Neural crest cell (in vitro differentiated cells): Measurements from ENCODE around the gene ARHGAP10. TPM values are rescaled to one million over a fixed set of nuclear protein-coding genes. Genes with fewer than 3 reads are reported as not detected.

Experiments used
- DNase-seq: peaks from one replicate; pipeline ENCODE4 v3.0.0; 2021; ENCODE audit warnings: low read depth, mixed read lengths, low spot score
- H3K27ac Mint-ChIP-seq: one replicate; pipeline ENCODE4 v1.8.0; 2021; ENCODE audit warnings: mild to moderate bottlenecking, mixed read lengths; ENCODE audit not compliant: unreplicated experiment
- H3K27me3 Mint-ChIP-seq: 2 replicates; pipeline ENCODE4 v1.8.0; 2021; ENCODE audit warnings: low read depth, mild to moderate bottlenecking, mixed read lengths
- H3K36me3 Mint-ChIP-seq: 2 replicates; pipeline ENCODE4 v1.8.0; 2021; ENCODE audit warnings: low read depth, mild to moderate bottlenecking, mixed read lengths
- H3K4me1 Mint-ChIP-seq: 2 replicates; pipeline ENCODE4 v1.8.0; 2021; ENCODE audit warnings: mixed read lengths
- H3K4me3 Mint-ChIP-seq: one replicate; pipeline ENCODE4 v1.8.0; 2021; ENCODE audit warnings: mild to moderate bottlenecking, mixed read lengths
- H3K9me3 Mint-ChIP-seq: 2 replicates; pipeline ENCODE4 v1.8.0; 2021; ENCODE audit warnings: mixed read lengths
- total RNA-seq: library from RNA; stranded (reverse); gene quantifications from 2 replicates; pipeline ENCODE4 v1.2.1, GENCODE V29; 2021
- TF ChIP-seq, protein P1 (sequence below): fragments of 200-600 bp; sonication (generic); conservative IDR thresholded peaks from 2 replicates; pipeline ENCODE4 v1.5.0; 2021; ENCODE audit warnings: antibody characterized with exemption, mild to moderate bottlenecking

The ARHGAP10 gene
- total RNA-seq, 1 donor from 2014 or later = 4.0 TPM

DNA sequence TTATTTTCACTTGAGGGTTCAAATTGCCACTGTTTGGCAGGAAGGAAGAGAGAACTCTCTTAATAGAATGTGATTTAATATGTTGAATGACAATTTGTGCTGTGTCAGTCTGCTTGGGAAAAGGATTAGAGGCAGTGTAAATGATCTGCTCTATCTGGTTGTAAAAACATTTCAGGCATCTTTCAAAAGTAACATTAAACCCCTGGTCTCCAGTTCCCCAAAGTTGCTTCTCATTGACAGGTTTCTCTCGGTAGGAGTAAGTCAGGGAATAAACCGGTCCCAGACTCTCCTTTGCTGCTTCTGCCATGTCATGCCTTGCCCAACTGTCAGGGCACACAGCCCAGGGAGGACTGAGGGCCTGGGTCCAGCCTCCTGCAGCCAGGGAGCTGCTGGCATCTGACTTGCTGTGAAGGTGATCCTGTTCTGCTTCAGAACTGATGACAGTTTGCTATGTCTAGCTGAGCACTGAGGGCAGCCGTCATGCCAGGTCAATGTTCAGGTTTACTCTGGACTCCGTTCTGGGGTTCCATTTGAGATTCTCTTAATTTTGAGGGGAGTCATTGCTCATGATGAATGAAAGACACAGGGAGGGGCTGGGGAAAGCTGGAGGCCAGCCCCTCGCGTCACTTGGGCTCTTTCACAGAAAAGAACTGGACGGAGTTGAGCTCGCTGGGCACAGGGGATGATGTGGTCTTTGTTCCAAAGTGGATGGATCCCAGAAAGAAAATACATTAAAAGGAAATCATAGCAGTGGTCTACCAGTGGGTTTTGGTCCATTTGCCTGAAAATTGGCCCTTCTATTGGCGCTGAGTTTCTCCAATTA lies 312.4 kb downstream of the ARHGAP10 start:
- H3K27ac Mint-ChIP-seq = no peak overlapping the region
- DNase-seq = no peak
- no peaks in the 10 kb centered on the region for H3K36me3 Mint-ChIP-seq
- TF ChIP-seq, protein P1, sequence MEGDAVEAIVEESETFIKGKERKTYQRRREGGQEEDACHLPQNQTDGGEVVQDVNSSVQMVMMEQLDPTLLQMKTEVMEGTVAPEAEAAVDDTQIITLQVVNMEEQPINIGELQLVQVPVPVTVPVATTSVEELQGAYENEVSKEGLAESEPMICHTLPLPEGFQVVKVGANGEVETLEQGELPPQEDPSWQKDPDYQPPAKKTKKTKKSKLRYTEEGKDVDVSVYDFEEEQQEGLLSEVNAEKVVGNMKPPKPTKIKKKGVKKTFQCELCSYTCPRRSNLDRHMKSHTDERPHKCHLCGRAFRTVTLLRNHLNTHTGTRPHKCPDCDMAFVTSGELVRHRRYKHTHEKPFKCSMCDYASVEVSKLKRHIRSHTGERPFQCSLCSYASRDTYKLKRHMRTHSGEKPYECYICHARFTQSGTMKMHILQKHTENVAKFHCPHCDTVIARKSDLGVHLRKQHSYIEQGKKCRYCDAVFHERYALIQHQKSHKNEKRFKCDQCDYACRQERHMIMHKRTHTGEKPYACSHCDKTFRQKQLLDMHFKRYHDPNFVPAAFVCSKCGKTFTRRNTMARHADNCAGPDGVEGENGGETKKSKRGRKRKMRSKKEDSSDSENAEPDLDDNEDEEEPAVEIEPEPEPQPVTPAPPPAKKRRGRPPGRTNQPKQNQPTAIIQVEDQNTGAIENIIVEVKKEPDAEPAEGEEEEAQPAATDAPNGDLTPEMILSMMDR = no peak
- no peak overlapping the region for H3K4me3 Mint-ChIP-seq
- H3K4me1 Mint-ChIP-seq = no peaks in the 10 kb centered on the region
- H3K9me3 Mint-ChIP-seq = no peaks in the 10 kb centered on the region
- H3K27me3 Mint-ChIP-seq = no peaks in the 10 kb centered on the region

DNA sequence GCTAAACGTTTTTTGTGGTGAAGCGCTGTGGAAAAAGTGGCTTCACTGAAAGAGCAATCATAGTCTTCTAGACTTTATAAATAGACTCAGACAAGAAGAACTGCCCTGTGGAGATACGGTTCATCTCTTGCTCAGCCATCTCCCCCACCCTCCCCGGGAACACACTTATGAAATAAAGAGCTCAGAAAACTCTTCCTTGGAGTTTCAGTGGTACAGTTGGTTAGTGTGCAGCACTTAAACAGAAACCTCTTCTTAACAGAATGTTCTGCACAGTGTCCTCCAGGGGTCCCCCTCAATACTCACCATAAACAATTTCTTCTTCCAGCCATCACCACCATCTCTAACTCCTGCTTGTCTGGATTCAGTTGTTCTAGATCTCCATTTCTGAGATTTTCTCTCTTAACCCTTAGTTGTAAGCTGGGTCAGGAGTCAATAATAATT lies 313.0 kb downstream of the ARHGAP10 start:
- no peak overlapping the region for H3K27ac Mint-ChIP-seq
- TF ChIP-seq, protein P1 = peak; percentile 17
- no peaks in the 10 kb centered on the region for H3K9me3 Mint-ChIP-seq
- no peaks in the 10 kb centered on the region for H3K36me3 Mint-ChIP-seq
- H3K4me1 Mint-ChIP-seq = no peaks in the 10 kb centered on the region
- DNase-seq = no peak
- H3K27me3 Mint-ChIP-seq = no peaks in the 10 kb centered on the region
- no peak overlapping the region for H3K4me3 Mint-ChIP-seq

DNA sequence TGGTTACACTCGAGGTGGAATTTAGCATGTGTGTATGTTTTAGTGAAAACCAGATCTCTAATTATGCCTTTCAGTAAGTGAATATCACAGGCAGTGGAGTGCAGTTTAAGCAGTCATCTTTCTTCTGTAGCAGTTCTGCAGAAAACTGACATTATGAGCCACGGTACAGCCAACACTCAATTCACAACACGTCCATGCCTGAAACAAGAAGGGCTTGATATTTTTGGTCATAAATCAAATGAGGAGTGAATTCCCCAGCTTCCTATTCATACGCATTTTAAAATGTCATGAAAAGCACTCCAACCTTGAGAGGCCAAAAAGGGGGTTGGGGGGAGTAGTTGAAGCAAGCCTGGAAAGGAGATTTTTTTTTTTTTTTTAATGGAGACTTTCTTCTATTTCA lies 316.7 kb downstream of the ARHGAP10 start:
- TF ChIP-seq, protein P1 = no peak
- H3K27ac Mint-ChIP-seq = no peak overlapping the region
- H3K4me3 Mint-ChIP-seq = no peak overlapping the region
- H3K36me3 Mint-ChIP-seq = no peaks in the 10 kb centered on the region
- DNase-seq = no peak
- no peaks in the 10 kb centered on the region for H3K27me3 Mint-ChIP-seq
- H3K9me3 Mint-ChIP-seq = peaks cover 3% of the 10 kb centered on the region
- no peaks in the 10 kb centered on the region for H3K4me1 Mint-ChIP-seq

DNA sequence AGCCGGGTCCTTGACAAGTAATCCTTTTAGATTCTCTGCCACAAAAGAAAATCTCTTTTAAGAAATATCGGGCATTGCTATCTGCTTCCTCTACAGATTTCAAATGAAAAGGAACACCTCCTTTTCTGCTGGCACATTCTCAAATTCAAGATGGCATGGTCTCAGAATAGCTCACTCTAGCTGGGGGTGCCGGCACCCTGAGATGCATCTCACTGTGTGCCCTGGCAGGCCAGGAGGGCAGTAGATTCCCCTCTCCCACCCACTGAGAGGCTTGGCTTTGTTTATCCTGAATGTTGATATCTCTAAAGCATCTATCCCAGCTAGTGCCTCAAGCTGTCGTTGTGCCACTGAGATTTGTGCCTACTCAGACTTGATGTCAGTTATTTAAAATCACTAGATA lies 319.5 kb downstream of the ARHGAP10 start:
- Mint-ChIP-seq H3K27ac (no peak overlapping the region), H3K4me3 (no peak overlapping the region)

DNA sequence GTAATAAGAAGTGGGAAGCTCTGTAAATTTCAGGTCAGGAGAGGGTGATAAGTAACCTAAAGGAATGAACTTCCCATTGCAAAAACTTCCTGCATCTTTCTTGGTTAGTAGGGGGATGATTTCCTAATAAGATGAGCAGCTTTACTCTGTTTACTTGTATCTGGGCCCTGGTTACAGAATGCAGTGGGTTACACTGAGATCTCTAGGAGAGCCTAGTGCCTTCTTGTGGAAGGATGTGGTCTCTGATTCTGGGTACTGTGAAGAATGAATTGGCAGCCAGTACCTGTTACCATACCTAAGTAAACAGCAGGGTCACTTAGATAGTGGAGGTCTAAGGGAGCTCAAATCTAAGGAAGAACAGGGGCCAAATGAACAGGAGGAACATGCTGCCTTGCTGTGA lies 320.6 kb downstream of the ARHGAP10 start:
- peaks cover 3% of the 10 kb centered on the region for H3K9me3 Mint-ChIP-seq
- no peak overlapping the region for H3K27ac Mint-ChIP-seq
- no peak for DNase-seq
- no peaks in the 10 kb centered on the region for H3K4me1 Mint-ChIP-seq
- no peak overlapping the region for H3K4me3 Mint-ChIP-seq
- H3K36me3 Mint-ChIP-seq = no peaks in the 10 kb centered on the region
- no peaks in the 10 kb centered on the region for H3K27me3 Mint-ChIP-seq
- TF ChIP-seq, protein P1 = no peak

More for the DNA sequence above, 319.5 kb downstream of the ARHGAP10 start:
- Mint-ChIP-seq H3K36me3 (no peaks in the 10 kb centered on the region), H3K27me3 (no peaks in the 10 kb centered on the region), H3K9me3 (peaks cover 3% of the 10 kb centered on the region), H3K4me1 (no peaks in the 10 kb centered on the region)
- TF ChIP-seq, protein P1 = no peak
- no peak for DNase-seq
